HepG2 (cell line): Measurements from ENCODE around the gene NPHP4. TPM values are rescaled to one million over a fixed set of nuclear protein-coding genes. Genes with fewer than 3 reads are reported as not detected.

Experiments used
- ATAC-seq: fragments of 200-7000 bp; cut with Tn5 transposase; 3 replicates; pipeline ENCODE4 v1.9.1; 2020; ENCODE audit warnings: mild to moderate bottlenecking, moderate library complexity
- BruUV-seq: library from RNA; stranded (reverse); fragments of 400-500 nt; replicated peaks from 2 replicates; lab custom pipeline; 2021; lab: Mats Ljungman, UMichigan
- CTCF ChIA-PET: fragments of 300-600 bp; formaldehyde crosslinking; extraction: SDS; loops from one replicate; lab custom pipeline; 2021; ENCODE audit warnings: low total read pairs, inconsistent platforms, low intra/inter-chr PET ratio; lab: Yijun Ruan, JAX
- POLR2A ChIA-PET: fragments of 350-600 bp; sonication (Branson Sonifier 250); formaldehyde crosslinking; loops from one replicate; lab custom pipeline; 2020; ENCODE audit warnings: antibody characterized with exemption, inconsistent platforms; lab: Yijun Ruan, JAX
- DNase-seq: peaks from one replicate; pipeline ENCODE4 v3.0.0-alpha.2; 2015; ENCODE audit warnings: low spot score
- FAIRE-seq: peaks from 3 replicates; lab custom pipeline; 2011; peaks lifted over from hg19 to GRCh38; lab: Jason Lieb, UNC
- H2AFZ ChIP-seq: one replicate; pipeline ENCODE4 v1.6.1; 2011; ENCODE audit warnings: low read length, inconsistent platforms
- H3K27ac ChIP-seq: fragments of 300-600 bp; 3 replicates; pipeline ENCODE4 v1.8.0; 2011; ENCODE audit warnings: mixed run types, mild to moderate bottlenecking, mixed read lengths, low read length, inconsistent platforms; ENCODE audit not compliant: insufficient read depth; ENCODE audit errors: extremely low read length
- H3K27me3 ChIP-seq, 2 experiments: fragments of 200-600 bp in 1 of 2; 2 replicates in 1 of 2; 3 replicates in 1 of 2; pipeline versions ENCODE4 v1.6.0 to v1.8.0; 2011; ENCODE audit warnings: low read length in 2 of 2, mild to moderate bottlenecking in 2 of 2, moderate library complexity in 2 of 2, inconsistent platforms in 1 of 2; ENCODE audit not compliant: insufficient read depth in 2 of 2, control insufficient read depth in 1 of 2
- H3K36me3 ChIP-seq, 2 experiments: fragments of 200-600 bp in 1 of 2; replicated peaks in 1 of 2; 2 replicates in 1 of 2; 3 replicates in 1 of 2; pipeline versions ENCODE4 v1.5.1 to v1.8.0; 2011; ENCODE audit warnings: low read length in 2 of 2, inconsistent platforms in 1 of 2; ENCODE audit not compliant: insufficient read depth in 2 of 2, control insufficient read depth in 1 of 2
- H3K4me1 ChIP-seq: 2 replicates; pipeline ENCODE4 v1.5.1; 2012; ENCODE audit warnings: low read length, inconsistent platforms; ENCODE audit not compliant: insufficient read depth
- H3K4me2 ChIP-seq: 2 replicates; pipeline ENCODE4 v1.6.0; 2011; ENCODE audit warnings: low read depth, low read length, inconsistent platforms
- H3K4me3 ChIP-seq, 3 experiments: fragments of 200-600 bp in 1 of 3; sonication (generic), shearing (Covaris generic) in 1 of 3; replicated peaks in 1 of 3; 2 replicates each; pipeline ENCODE4 v1.5.1; 2011 to 2016; ENCODE audit warnings: low read length in 3 of 3, inconsistent platforms in 2 of 3, low read depth in 2 of 3, mild to moderate bottlenecking in 2 of 3, control low read depth in 1 of 3, mixed read lengths in 1 of 3; ENCODE audit not compliant: insufficient read depth in 1 of 3
- H3K79me2 ChIP-seq: one replicate; pipeline ENCODE4 v1.6.1; 2011; ENCODE audit warnings: low read length, inconsistent platforms; ENCODE audit not compliant: insufficient read depth
- H3K9ac ChIP-seq: 2 replicates; pipeline ENCODE4 v1.6.0; 2011; ENCODE audit warnings: mild to moderate bottlenecking, low read depth, low read length, inconsistent platforms; ENCODE audit not compliant: insufficient read depth
- H3K9me3 ChIP-seq: 2 replicates; pipeline ENCODE4 v1.5.1; 2012; ENCODE audit warnings: mild to moderate bottlenecking, low read length
- H4K20me1 ChIP-seq: 2 replicates; pipeline ENCODE4 v1.6.0; 2011; ENCODE audit warnings: inconsistent platforms, mild to moderate bottlenecking, low read length, moderate library complexity; ENCODE audit not compliant: insufficient read depth
- DR1 ChIP-seq: sonication (generic); formaldehyde crosslinking; IDR thresholded peaks from 2 replicates; pipeline ENCODE4 v1.8.0; 2021; ENCODE audit warnings: mild to moderate bottlenecking, missing genetic modification reagents, inconsistent platforms
- HIVEP1 ChIP-seq: sonication (generic); formaldehyde crosslinking; IDR thresholded peaks from 2 replicates; pipeline ENCODE4 v1.4.0; 2020; ENCODE audit warnings: mild to moderate bottlenecking, missing genetic modification reagents
- MXD3 ChIP-seq: IDR thresholded peaks from 2 replicates; pipeline ENCODE4 v1.6.1; 2016; ENCODE audit warnings: mild to moderate bottlenecking, missing biosample characterization, missing genetic modification reagents
- MXI1 ChIP-seq: IDR thresholded peaks from 3 replicates; pipeline ENCODE4 v1.6.1; 2012; ENCODE audit warnings: low read depth, low read length, inconsistent platforms, borderline replicate concordance
- PHF21A ChIP-seq: sonication (generic); formaldehyde crosslinking; IDR thresholded peaks from 2 replicates; pipeline ENCODE4 v1.5.0; 2020; ENCODE audit warnings: mild to moderate bottlenecking, missing genetic modification reagents
- TFE3 ChIP-seq: IDR thresholded peaks from 2 replicates; pipeline ENCODE4 v1.6.1; 2016
- YEATS2 ChIP-seq: sonication (generic); formaldehyde crosslinking; IDR thresholded peaks from 2 replicates; pipeline ENCODE4 v1.4.0; 2020; ENCODE audit warnings: missing genetic modification reagents, borderline replicate concordance
- ZBTB49 ChIP-seq: sonication (generic); formaldehyde crosslinking; IDR thresholded peaks from 2 replicates; pipeline ENCODE4 v1.4.0; 2020; ENCODE audit warnings: missing genetic modification reagents, borderline replicate concordance
- ZC3H13 ChIP-seq: sonication (generic); formaldehyde crosslinking; IDR thresholded peaks from 2 replicates; pipeline ENCODE4 v1.8.1; 2023; ENCODE audit warnings: mild to moderate bottlenecking, missing genetic modification reagents, moderate library complexity
- ZFX ChIP-seq: sonication (generic); formaldehyde crosslinking; IDR thresholded peaks from 2 replicates; pipeline ENCODE4 v1.4.0; 2020; ENCODE audit warnings: mild to moderate bottlenecking, low read depth, missing genetic modification reagents, moderate library complexity
- ZFYVE20 ChIP-seq: sonication (generic); formaldehyde crosslinking; IDR thresholded peaks from 2 replicates; pipeline ENCODE4 v1.8.0; 2023; ENCODE audit warnings: low read depth, mild to moderate bottlenecking, moderate library complexity, missing genetic modification reagents, borderline replicate concordance
- ZNF331 ChIP-seq: sonication (generic); formaldehyde crosslinking; IDR thresholded peaks from 2 replicates; pipeline ENCODE4 v1.4.0; 2020; ENCODE audit warnings: missing genetic modification reagents
- ZNF430 ChIP-seq: sonication (generic); formaldehyde crosslinking; IDR thresholded peaks from 2 replicates; pipeline ENCODE4 v1.9.0; 2021; ENCODE audit warnings: mild to moderate bottlenecking, missing genetic modification reagents
- ZNF530 ChIP-seq: sonication (generic); formaldehyde crosslinking; IDR thresholded peaks from 2 replicates; pipeline ENCODE4 v1.5.0; 2020; ENCODE audit warnings: low read depth, mild to moderate bottlenecking, missing genetic modification reagents
- ZNF557 ChIP-seq: sonication (generic); formaldehyde crosslinking; IDR thresholded peaks from 2 replicates; pipeline ENCODE4 v1.4.0; 2020; ENCODE audit warnings: missing genetic modification reagents
- ZNF563 ChIP-seq: sonication (generic); formaldehyde crosslinking; IDR thresholded peaks from 2 replicates; pipeline ENCODE4 v1.8.0; 2022; ENCODE audit warnings: mild to moderate bottlenecking, moderate library complexity, missing genetic modification reagents
- ZXDC ChIP-seq: sonication (generic); formaldehyde crosslinking; IDR thresholded peaks from 2 replicates; pipeline ENCODE4 v1.5.0; 2020; ENCODE audit warnings: mild to moderate bottlenecking, missing genetic modification reagents
- WGBS: methylation state at CpG from one replicate; pipeline ENCODE4 v1.1.6; 2017; ENCODE audit warnings: low lambda C conversion rate; 5-methylcytosine and 5-hydroxymethylcytosine counted together
- in situ Hi-C: cut with HindIII; loops from 2 replicates; pipeline ENCODE4 v1.10.0; 2017; ENCODE audit warnings: low pct_unique_long_range_greater_than_20kb; ENCODE audit not compliant: extremely low pct_ligation_motif_present
- intact Hi-C: fragments of 100-400 bp; cut with micrococcal nuclease; formaldehyde crosslinking; loops from one replicate; pipeline ENCODE4 v1.10.0; 2022; ENCODE audit not compliant: unreplicated experiment
- polyA plus RNA-seq, 8 experiments: library from polyadenylated mRNA; depleted of rRNA in 3 of 8; stranded (reverse) in 7 of 8; unstranded in 1 of 8; fragments of >200 nt; fragmentation: Illumina TruSeq in 4 of 8; extraction: Trizol in 4 of 8; gene quantifications; 2 replicates each; pipeline versions ENCODE4 v1.2.1 to v1.2.3, GENCODE V29; 2011 to 2016; ENCODE audit warnings: low read depth in 4 of 8, missing spikeins in 1 of 8, mixed read lengths in 1 of 8; ENCODE audit not compliant: insufficient read depth in 1 of 8
- total RNA-seq, 5 experiments: library from RNA; depleted of rRNA; stranded (reverse); fragments of >200 nt; fragmentation: Illumina TruSeq; extraction: Trizol; gene quantifications; 2 replicates each; pipeline ENCODE4 v1.2.3, GENCODE V29; 2016; ENCODE audit warnings: low read depth in 1 of 5

The NPHP4 gene
- total and polyA plus RNA-seq, 2 of the 13 experiments (the other 11 are each of a cell fraction or from before 2014, with no cell fraction given), result 4.4 to 6.8 TPM

GRCh38 chr1:5847013-5847659, 145.1 kb downstream of the NPHP4 start:
- ATAC-seq (peak; percentile 50), FAIRE-seq (no peak), DNase-seq (no peak)
- no peak overlapping the region for H2AFZ ChIP-seq
- H3K79me2 ChIP-seq, result no peaks in the 10 kb centered on the region
- WGBS, result 58% methylated on average over 13 of the region's 27 CpGs
- no peaks in the 10 kb centered on the region for H3K4me1 ChIP-seq
- intact Hi-C loops (no loop called here), in situ Hi-C loops (no loop called here)
- BruUV-seq, result no TSS peak
- no peaks in the 10 kb centered on the region for H3K36me3 ChIP-seq
- H4K20me1 ChIP-seq, result no peaks in the 10 kb centered on the region; the same call in 1 of the 2 replicates
- no peak overlapping the region for H3K27ac ChIP-seq
- H3K4me3 ChIP-seq, result no peak overlapping the region
- H3K27me3 ChIP-seq, result peaks cover 3 to 23% of the 10 kb centered on the region in 2 experiments; a peak in 3 of 5 replicates
- H3K9ac ChIP-seq, result no peak overlapping the region
- CTCF ChIA-PET, result no interaction called here
- POLR2A ChIA-PET, result no interaction called here
- no peaks in the 10 kb centered on the region for H3K9me3 ChIP-seq
- no peak overlapping the region for H3K4me2 ChIP-seq
- TF ChIP-seq ZFX (CRISPR knock-in tag), result no peak
- no peak for TF ChIP-seq PHF21A (CRISPR knock-in tag)
- TF ChIP-seq ZXDC (CRISPR knock-in tag), result no peak
- TF ChIP-seq ZNF557 (CRISPR knock-in tag), result 0 out of 2 replicates have a peak, but pooled peaks have one; percentile 44
- no peak for TF ChIP-seq HIVEP1 (CRISPR knock-in tag)
- TF ChIP-seq DR1, result no peak
- peak; percentile 62; the same call in 1 of the 2 replicates for TF ChIP-seq MXD3 (CRISPR knock-in tag)
- TF ChIP-seq ZC3H13 (CRISPR knock-in tag), result peak; percentile 62; the same call in 1 of the 2 replicates
- peak; percentile 61; the same call in 1 of the 2 replicates for TF ChIP-seq ZBTB49
- peak; percentile 54; the same call in 1 of the 2 replicates for TF ChIP-seq ZNF331
- TF ChIP-seq YEATS2, result no peak
- TF ChIP-seq ZNF563, result peak; percentile 50; the same call in 1 of the 2 replicates
- TF ChIP-seq TFE3, result peak; percentile 41; the same call in 1 of the 2 replicates
- TF ChIP-seq MXI1, result no peak
- TF ChIP-seq ZNF530 (CRISPR knock-in tag), result 0 out of 2 replicates have a peak, but pooled peaks have one; percentile 59
- TF ChIP-seq ZNF430 (CRISPR knock-in tag), result 0 out of 2 replicates have a peak, but pooled peaks have one; percentile 49
- 0 out of 2 replicates have a peak, but pooled peaks have one; percentile 56 for TF ChIP-seq ZFYVE20 (CRISPR knock-in tag)
